Endothelial cell of umbilical vein (primary cell): ENCODE results near the gene MOCS1.

ENCODE experiments used
- CTCF ChIP-seq, 2 donors: IDR thresholded peaks; 1 replicate in 1 of 2; 2 replicates in 1 of 2; pipeline ENCODE4 v1.5.1; 2011; ENCODE audit warnings: low read length in 2 of 2, mild to moderate bottlenecking in 2 of 2, moderate library complexity in 2 of 2, control low read depth in 1 of 2, inconsistent platforms in 1 of 2, low read depth in 1 of 2; ENCODE audit not compliant: insufficient read depth in 1 of 2; ENCODE audit errors: extremely low read depth in 1 of 2
- EZH2 ChIP-seq: IDR thresholded peaks from 2 replicates; pipeline ENCODE4 v1.6.1; 2012; ENCODE audit warnings: borderline replicate concordance, low read depth, mild to moderate bottlenecking, moderate library complexity, low read length, inconsistent platforms; ENCODE audit not compliant: severe bottlenecking
- FOS ChIP-seq: IDR thresholded peaks from 2 replicates; pipeline ENCODE4 v1.6.1; 2011; ENCODE audit warnings: mild to moderate bottlenecking, low read length, moderate library complexity, borderline replicate concordance; ENCODE audit not compliant: insufficient read depth
- GATA2 ChIP-seq: IDR thresholded peaks from 2 replicates; pipeline ENCODE4 v1.7.0; 2011; ENCODE audit warnings: low read depth, mild to moderate bottlenecking, moderate library complexity, mixed read lengths, low read length; ENCODE audit not compliant: insufficient read length, insufficient read depth
- JUN ChIP-seq: IDR thresholded peaks from 2 replicates; pipeline ENCODE4 v1.6.1; 2011; ENCODE audit warnings: borderline replicate concordance, low read depth; ENCODE audit not compliant: insufficient read length, insufficient read depth
- MAX ChIP-seq: IDR thresholded peaks from 2 replicates; pipeline ENCODE4 v1.6.1; 2011; ENCODE audit not compliant: insufficient read depth, insufficient read length
- MYC ChIP-seq: IDR thresholded peaks from one replicate; pipeline ENCODE4 v1.6.1; 2011; ENCODE audit warnings: mild to moderate bottlenecking, low read depth, low read length
- POLR2A ChIP-seq: IDR thresholded peaks from 2 replicates; pipeline ENCODE4 v1.6.1; 2012; ENCODE audit warnings: low read depth, mild to moderate bottlenecking, control low read depth, low read length
- POLR2AphosphoS5 ChIP-seq: IDR thresholded peaks from 2 replicates; pipeline ENCODE4 v1.6.1; 2012; ENCODE audit warnings: low read depth, mild to moderate bottlenecking, control low read depth, low read length, moderate library complexity; ENCODE audit not compliant: insufficient read depth

- TF ChIP-seq CTCF (IDR thresholded peaks at IDR 0.05; ENCODE audit: extremely low read depth in 1 of 2, insufficient read depth in 1 of 2, low read depth in 1 of 2, low read length in 2 of 2) (no peak), MYC (no peak), JUN (no peak), POLR2A (no peak), POLR2AphosphoS5 (no peak), EZH2 (no peak), FOS (no peak), MAX (no peak), GATA2 (no peak)
Observed at GRCh38 chr6:39907871-39908575, 26.2 kb downstream of the MOCS1 start.
